Measurements from ENCODE around the gene PIEZO1. TPM values are rescaled to one million over a fixed set of nuclear protein-coding genes. Genes with fewer than 3 reads are reported as not detected.
A peak's percentile ranks its signal among the peaks of the same experiment; 100 is the strongest.

The PIEZO1 gene
- total and polyA plus RNA-seq, 7 donors = 18.0 to 242 (median 126) TPM

DNA sequence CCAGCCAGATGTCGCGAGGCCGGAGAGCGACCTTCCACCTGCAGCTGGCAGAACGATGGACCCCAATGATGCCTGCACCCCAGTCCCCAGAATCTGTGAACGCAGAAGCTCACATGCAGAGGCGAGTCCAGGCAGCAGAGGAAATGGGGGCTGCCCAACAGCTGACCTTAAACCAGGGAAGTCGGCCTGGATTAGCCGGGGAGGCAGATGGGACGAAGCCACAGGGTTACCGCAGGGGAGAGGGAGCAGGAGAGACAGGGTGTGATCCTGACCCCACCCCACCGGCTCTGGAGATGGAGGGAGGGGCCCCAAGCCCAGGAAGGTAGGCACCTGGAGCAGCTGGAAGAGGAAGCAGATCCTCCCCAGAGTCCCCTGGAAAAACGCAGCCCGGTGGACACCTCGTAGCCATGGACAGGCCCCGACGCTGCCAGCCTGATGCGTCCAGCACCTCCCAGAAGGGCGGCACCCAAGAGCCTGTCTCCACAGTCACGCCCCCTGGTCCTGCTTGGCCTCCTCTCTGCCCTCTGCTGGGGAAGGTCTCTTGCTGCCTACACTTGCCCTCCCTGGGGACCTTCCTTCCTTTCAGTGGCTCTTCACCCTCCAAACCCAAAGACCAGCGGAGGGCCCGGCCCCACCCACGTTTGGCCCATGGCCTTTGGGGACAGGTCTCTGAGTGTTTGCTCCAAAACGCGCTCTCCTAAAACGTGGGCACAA, 37.3 kb downstream of the PIEZO1 start:
- WGBS, 2 donors = 69 to 81% methylated on average over 26 of the region's 26 CpGs

DNA sequence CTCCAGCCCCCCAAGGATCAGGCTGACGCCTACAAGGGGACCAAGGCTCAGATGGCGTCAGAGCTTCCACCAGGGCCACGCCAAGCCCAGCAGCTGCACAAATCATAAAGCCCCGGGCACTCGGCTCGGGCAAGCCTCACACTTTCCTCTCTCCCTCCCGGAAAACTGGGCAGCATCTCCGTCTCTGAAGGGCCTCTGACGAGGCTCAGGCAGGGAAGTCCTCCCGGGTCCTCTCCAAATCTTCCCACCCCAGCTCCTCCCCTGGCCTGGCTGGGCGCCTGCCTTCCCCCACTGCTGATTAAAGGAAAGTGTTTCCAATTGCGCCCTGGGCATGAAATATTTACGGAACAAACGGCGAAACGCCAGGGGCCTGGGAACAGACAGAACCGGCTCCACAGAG, 38.5 kb downstream of the PIEZO1 start:
- Histone ChIP-seq H3K27ac (peak overlapping the region; percentile 77 to 87 (median 82)), H3K4me3 (peak overlapping the region in 1 of 4 donors; percentile 15), H3K9me3 (no peaks in the 10 kb centered on the region), H3K36me3 (peaks cover 0 to 19% (median 7%) of the 10 kb centered on the region in 4 donors), H3K27me3 (no peaks in the 10 kb centered on the region), H3K4me1 (peaks cover 0 to 62% (median 54%) of the 10 kb centered on the region in 4 donors)
- TF ChIP-seq EP300 (IDR thresholded peaks at IDR 0.05) (no peak), POLR2AphosphoS5 (IDR thresholded peaks at IDR 0.05) (peak; percentile 34 to 60 (median 48)), POLR2A (IDR thresholded peaks at IDR 0.05) (no peak)
- TF ChIP-seq, protein P1, sequence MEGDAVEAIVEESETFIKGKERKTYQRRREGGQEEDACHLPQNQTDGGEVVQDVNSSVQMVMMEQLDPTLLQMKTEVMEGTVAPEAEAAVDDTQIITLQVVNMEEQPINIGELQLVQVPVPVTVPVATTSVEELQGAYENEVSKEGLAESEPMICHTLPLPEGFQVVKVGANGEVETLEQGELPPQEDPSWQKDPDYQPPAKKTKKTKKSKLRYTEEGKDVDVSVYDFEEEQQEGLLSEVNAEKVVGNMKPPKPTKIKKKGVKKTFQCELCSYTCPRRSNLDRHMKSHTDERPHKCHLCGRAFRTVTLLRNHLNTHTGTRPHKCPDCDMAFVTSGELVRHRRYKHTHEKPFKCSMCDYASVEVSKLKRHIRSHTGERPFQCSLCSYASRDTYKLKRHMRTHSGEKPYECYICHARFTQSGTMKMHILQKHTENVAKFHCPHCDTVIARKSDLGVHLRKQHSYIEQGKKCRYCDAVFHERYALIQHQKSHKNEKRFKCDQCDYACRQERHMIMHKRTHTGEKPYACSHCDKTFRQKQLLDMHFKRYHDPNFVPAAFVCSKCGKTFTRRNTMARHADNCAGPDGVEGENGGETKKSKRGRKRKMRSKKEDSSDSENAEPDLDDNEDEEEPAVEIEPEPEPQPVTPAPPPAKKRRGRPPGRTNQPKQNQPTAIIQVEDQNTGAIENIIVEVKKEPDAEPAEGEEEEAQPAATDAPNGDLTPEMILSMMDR (IDR thresholded peaks at IDR 0.05) = no peak
- intact Hi-C loops (cut with DNase I) = loop anchor here (10.0 kb wide), 1 partner anchor 468 kb away; the partner anchor contains the start of gene ZNF778
- peak; percentile 95 for DNase-seq
- WGBS, 2 donors = 62 to 82% methylated on average over 17 of the region's 17 CpGs

More for the DNA sequence above, 37.3 kb downstream of the PIEZO1 start:
- no peak for DNase-seq
- peaks cover 0 to 20% (median 4%) of the 10 kb centered on the region in 4 donors for H3K36me3 ChIP-seq
- intact Hi-C loops (cut with DNase I) = loop anchor here (10.0 kb wide), 1 partner anchor 467 kb away; the partner anchor contains the start of gene ZNF778
- peak overlapping the region; percentile 77 to 87 (median 82) for H3K27ac ChIP-seq
- peaks cover 0 to 62% (median 57%) of the 10 kb centered on the region in 4 donors for H3K4me1 ChIP-seq
- TF ChIP-seq POLR2AphosphoS5 (IDR thresholded peaks at IDR 0.05) = no peak
- TF ChIP-seq EP300 (IDR thresholded peaks at IDR 0.05) = no peak
- TF ChIP-seq, protein P1 (IDR thresholded peaks at IDR 0.05) = no peak
- no peak for TF ChIP-seq POLR2A (IDR thresholded peaks at IDR 0.05)
- no peaks in the 10 kb centered on the region for H3K27me3 ChIP-seq
- H3K4me3 ChIP-seq = no peak overlapping the region
- H3K9me3 ChIP-seq = no peaks in the 10 kb centered on the region

DNA sequence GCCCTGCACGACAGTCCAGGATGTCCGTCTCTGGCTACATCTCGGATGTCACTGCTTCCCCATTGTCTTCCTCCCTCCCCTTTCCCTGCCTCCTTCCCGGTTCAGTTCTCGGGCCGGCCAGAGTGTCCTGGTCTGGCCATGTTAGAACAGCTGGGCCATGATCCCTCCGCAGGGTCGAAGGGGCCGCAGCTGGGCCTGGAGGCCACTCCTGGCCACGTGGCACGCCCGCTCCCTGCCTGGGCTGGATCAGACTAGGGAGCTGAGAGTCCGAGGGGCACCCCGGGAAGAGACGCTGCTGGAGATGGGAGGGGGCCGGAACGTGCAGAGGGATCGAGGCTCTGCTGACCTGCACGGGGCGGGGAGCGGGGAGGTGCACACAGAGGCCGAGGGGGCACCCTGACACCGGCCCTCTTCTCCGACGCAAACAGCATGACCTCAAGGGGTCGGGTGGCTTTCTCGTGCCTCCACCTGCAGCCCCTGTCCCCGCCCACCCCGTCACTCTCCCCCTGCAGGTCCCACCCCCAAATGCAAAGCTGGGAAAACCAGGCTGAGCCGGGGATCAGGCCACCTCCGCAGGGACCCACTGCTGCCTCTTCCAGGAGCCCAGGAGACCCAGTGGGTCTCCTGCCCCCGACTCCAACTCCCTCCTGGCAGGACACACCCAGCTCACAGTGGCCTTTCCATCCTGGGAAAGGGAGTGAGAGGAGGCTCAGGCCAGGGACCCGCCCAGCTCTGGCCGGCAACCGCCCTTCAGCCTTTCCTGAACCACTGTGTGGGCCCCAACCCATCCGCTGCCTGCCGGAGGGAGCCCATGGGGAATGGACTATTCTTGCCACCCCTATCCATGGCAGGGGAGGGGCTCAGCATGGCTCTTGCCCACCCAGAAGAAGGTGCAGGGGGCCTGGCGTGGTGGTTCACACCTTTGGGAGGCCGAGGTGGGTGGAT, 40.2 kb downstream of the PIEZO1 start:
- H3K27ac ChIP-seq = peak overlapping the region; percentile 77 to 87 (median 82)
- intact Hi-C loops (cut with DNase I) = loop anchor here (10.0 kb wide), 1 partner anchor 470 kb away; the partner anchor contains the start of gene ZNF778
- H3K27me3 ChIP-seq = no peaks in the 10 kb centered on the region
- 75 to 80% methylated on average over 39 of the region's 39 CpGs for WGBS, 2 donors
- TF ChIP-seq, protein P1 (IDR thresholded peaks at IDR 0.05) = no peak
- TF ChIP-seq POLR2A (IDR thresholded peaks at IDR 0.05) = no peak
- no peaks in the 10 kb centered on the region for H3K9me3 ChIP-seq
- peaks cover 8 to 28% (median 19%) of the 10 kb centered on the region in 4 donors for H3K36me3 ChIP-seq
- H3K4me1 ChIP-seq = peaks cover 0 to 52% (median 43%) of the 10 kb centered on the region in 4 donors
- no peak overlapping the region for H3K4me3 ChIP-seq
- DNase-seq = no peak

DNA sequence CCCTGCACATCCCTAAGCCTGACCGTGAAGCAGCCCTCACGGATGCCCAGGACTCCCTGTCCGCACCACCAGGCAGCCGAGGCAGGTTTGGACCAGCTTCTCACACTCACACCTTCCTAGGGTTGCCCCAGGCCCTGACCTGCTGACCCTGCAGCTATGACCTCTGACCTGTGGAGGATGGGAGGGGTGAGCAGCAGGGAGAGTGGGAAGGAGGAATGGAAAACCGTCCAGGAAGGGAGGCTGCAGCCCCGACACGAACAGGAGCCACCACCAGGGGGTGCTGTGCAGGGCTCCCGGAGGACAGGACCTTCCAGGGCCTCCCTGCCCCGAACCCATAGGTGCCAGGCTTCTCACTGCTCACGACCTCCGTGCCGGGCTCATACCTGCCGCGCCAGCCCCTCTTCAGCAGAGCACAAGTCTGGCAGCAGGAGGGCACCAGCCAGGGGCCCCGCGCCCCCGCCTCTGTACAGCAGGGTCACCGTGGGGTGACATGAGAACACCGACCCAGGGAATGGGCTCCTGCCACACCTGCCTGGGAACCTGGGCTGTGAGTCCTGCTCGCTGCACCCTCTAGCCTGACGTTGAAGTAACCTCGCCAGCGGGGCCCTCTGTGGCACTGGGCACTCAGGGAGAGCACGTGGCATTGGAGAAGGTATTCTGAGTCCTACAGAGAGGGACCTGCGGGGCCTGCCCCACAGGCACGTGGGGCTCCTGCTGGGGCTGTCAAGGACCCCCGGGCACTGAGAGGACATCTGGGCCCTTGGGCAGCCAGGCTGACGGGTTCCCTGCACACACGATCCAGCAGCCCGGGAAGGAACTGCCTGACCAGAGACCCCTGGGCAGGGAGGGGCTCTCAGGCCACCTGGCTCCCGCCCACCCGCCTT, 41.1 kb downstream of the PIEZO1 start:
- H3K9me3 ChIP-seq = no peaks in the 10 kb centered on the region
- intact Hi-C loops (cut with DNase I) = loop anchor here (1.0 to 10.0 kb wide), 2 partner anchors 41 to 471 kb away; partner anchors contain the start of genes PIEZO1 and ZNF778
- H3K27me3 ChIP-seq = no peaks in the 10 kb centered on the region
- WGBS, 2 donors = 45 to 61% methylated on average over 32 of the region's 32 CpGs
- H3K4me1 ChIP-seq = peaks cover 0 to 52% (median 43%) of the 10 kb centered on the region in 4 donors
- TF ChIP-seq, protein P1 (IDR thresholded peaks at IDR 0.05) = peak; percentile 85 to 95 (median 92)
- TF ChIP-seq EP300 (IDR thresholded peaks at IDR 0.05) = no peak
- TF ChIP-seq POLR2AphosphoS5 (IDR thresholded peaks at IDR 0.05) = peak in 1 of 4 donors; percentile 20
- no peak for TF ChIP-seq POLR2A (IDR thresholded peaks at IDR 0.05)
- peak overlapping the region; percentile 38 to 87 (median 82) for H3K27ac ChIP-seq
- H3K4me3 ChIP-seq = no peak overlapping the region
- DNase-seq = peak; percentile 91
- H3K36me3 ChIP-seq = peaks cover 8 to 38% (median 20%) of the 10 kb centered on the region in 4 donors
